Measurements from ENCODE around the gene GPR32. TPM values are rescaled to one million over a fixed set of nuclear protein-coding genes. Genes with fewer than 3 reads are reported as not detected.

The GPR32 gene
- total RNA-seq, 1 experiment from 2014 or later, result not detected

- BruUV-seq (replicated peaks), result no TSS peak
- no peaks in the 10 kb centered on the region for H3K36me3 Mint-ChIP-seq (ENCODE audit: insufficient read depth, unreplicated experiment)
- no peak for TF ChIP-seq CTCF (IDR thresholded peaks at IDR 0.05; ENCODE audit: unreplicated experiment)
- no peak for DNase-seq (ENCODE audit: unreplicated experiment)
- ChIA-PET POLR2A (no interaction called here), CTCF (interaction anchor here (0.5 to 1.3 kb wide), 3 partner anchors 11 to 18 kb away, joined by 3 to 4 read pairs (median 3); no protein-coding TSS in a partner anchor)
- intact Hi-C loops (cut with micrococcal nuclease), result no loop called here
- H3K27ac Mint-ChIP-seq (ENCODE audit: low read depth, unreplicated experiment), result no peak within 1 kb of the TSS
- H3K4me3 Mint-ChIP-seq (ENCODE audit: unreplicated experiment), result peak within 1 kb of the TSS; percentile 82
- H3K4me1 Mint-ChIP-seq (ENCODE audit: insufficient read depth, unreplicated experiment), result peaks cover 7% of the 10 kb centered on the region
- no peaks in the 10 kb centered on the region for H3K9me3 Mint-ChIP-seq (ENCODE audit: unreplicated experiment)
- H3K27me3 Mint-ChIP-seq (ENCODE audit: insufficient read depth, unreplicated experiment), result no peaks in the 10 kb centered on the region
Measured at GRCh38 chr19:50723069-50723468, 47.2 kb upstream of the GPR32 start, which contains the start of gene CLEC11A. Gene CLEC11A (plus strand): TSS chr19:50723364. CDS start chr19:50723526, 162 bp downstream.

GRCh38 chr19:50723735-50724521, 46.3 kb upstream of the GPR32 start:
- TF ChIP-seq CTCF (IDR thresholded peaks at IDR 0.05; ENCODE audit: unreplicated experiment), result no peak
- intact Hi-C loops (cut with micrococcal nuclease), result no loop called here
- no peak overlapping the region for H3K27ac Mint-ChIP-seq (ENCODE audit: low read depth, unreplicated experiment)
- H3K27me3 Mint-ChIP-seq (ENCODE audit: insufficient read depth, unreplicated experiment), result no peaks in the 10 kb centered on the region
- ChIA-PET POLR2A (interaction anchor here (1.3 kb wide), 1 partner anchor 81 kb away, joined by 7 read pairs; no protein-coding TSS in a partner anchor), CTCF (interaction anchor here (0.6 to 1.3 kb wide), 3 partner anchors 10 to 356 kb away, joined by 3 to 4 read pairs (median 4); no protein-coding TSS in a partner anchor)
- H3K36me3 Mint-ChIP-seq (ENCODE audit: insufficient read depth, unreplicated experiment), result no peaks in the 10 kb centered on the region
- peaks cover 7% of the 10 kb centered on the region for H3K4me1 Mint-ChIP-seq (ENCODE audit: insufficient read depth, unreplicated experiment)
- peak overlapping the region; percentile 82 for H3K4me3 Mint-ChIP-seq (ENCODE audit: unreplicated experiment)
- no TSS peak for BruUV-seq (replicated peaks)
- no peaks in the 10 kb centered on the region for H3K9me3 Mint-ChIP-seq (ENCODE audit: unreplicated experiment)
- no peak for DNase-seq (ENCODE audit: unreplicated experiment)

GRCh38 chr19:50724522-50725217, 45.6 kb upstream of the GPR32 start:
- intact Hi-C loops (cut with micrococcal nuclease), result no loop called here

More at GRCh38 chr19:50724522-50725217, 45.6 kb upstream of the GPR32 start:
- CTCF ChIA-PET, result interaction anchor here (0.6 to 0.7 kb wide), 6 partner anchors 18 to 1572 kb away, joined by 3 to 4 read pairs (median 3); no protein-coding TSS in a partner anchor
- Mint-ChIP-seq H3K4me3 (ENCODE audit: unreplicated experiment) (peak overlapping the region; percentile 82), H3K4me1 (ENCODE audit: insufficient read depth, unreplicated experiment) (peaks cover 7% of the 10 kb centered on the region), H3K27me3 (ENCODE audit: insufficient read depth, unreplicated experiment) (no peaks in the 10 kb centered on the region), H3K9me3 (ENCODE audit: unreplicated experiment) (no peaks in the 10 kb centered on the region), H3K27ac (ENCODE audit: low read depth, unreplicated experiment) (peak overlapping the region; percentile 87), H3K36me3 (ENCODE audit: insufficient read depth, unreplicated experiment) (no peaks in the 10 kb centered on the region)
- no TSS peak for BruUV-seq (replicated peaks)
- DNase-seq (ENCODE audit: unreplicated experiment), result peak; percentile 98
- peak; percentile 65 for TF ChIP-seq CTCF (IDR thresholded peaks at IDR 0.05; ENCODE audit: unreplicated experiment)
- POLR2A ChIA-PET, result interaction anchor here (0.5 to 1.3 kb wide), 7 partner anchors 10 to 1940 kb away, joined by 3 to 7 read pairs (median 4); partner anchors contain the start of genes CTU1 and JOSD2
